H1 (cell line): ENCODE measurements around the gene COL4A1. TPM values are rescaled to one million over a fixed set of nuclear protein-coding genes. Genes with fewer than 3 reads are reported as not detected.

ENCODE experiments used
- CTCF ChIA-PET: fragments of 300-600 bp; sonication (Branson Sonifier 250); formaldehyde crosslinking; loops from one replicate; lab custom pipeline; 2021; ENCODE audit not compliant: partially characterized antibody; lab: Charles Lee
- POLR2A ChIA-PET: fragments of 300-600 bp; sonication (Branson Sonifier 250); formaldehyde crosslinking; loops from one replicate; lab custom pipeline; 2021; ENCODE audit warnings: inconsistent platforms; ENCODE audit not compliant: partially characterized antibody; lab: Charles Lee
- DNase-seq, 2 experiments: peaks; one replicate each; pipeline versions ENCODE4 v3.0.0 to v3.0.0-alpha.2; 2010 to 2022; ENCODE audit warnings: low spot score in 2 of 2, low read depth in 1 of 2, mixed read lengths in 1 of 2
- FAIRE-seq: peaks from 2 replicates; lab custom pipeline; 2011; peaks lifted over from hg19 to GRCh38; lab: Jason Lieb, UNC
- H2AFZ ChIP-seq: 2 replicates; pipeline ENCODE4 v1.8.1; 2012; ENCODE audit warnings: low read length, inconsistent platforms
- H2AK5ac ChIP-seq: 2 replicates; pipeline ENCODE4 v1.6.1; 2013; ENCODE audit warnings: low read depth, low read length
- H2BK120ac ChIP-seq: replicated peaks from 2 replicates; pipeline ENCODE3; 2013; ENCODE audit warnings: low read depth, low read length, inconsistent platforms
- H2BK12ac ChIP-seq: 2 replicates; pipeline ENCODE4 v1.6.1; 2013; ENCODE audit warnings: low read depth, low read length
- H2BK15ac ChIP-seq: 2 replicates; pipeline ENCODE4 v1.6.1; 2013; ENCODE audit warnings: low read length
- H2BK20ac ChIP-seq: 2 replicates; pipeline ENCODE4 v1.6.1; 2013; ENCODE audit warnings: low read length
- H2BK5ac ChIP-seq: 2 replicates; pipeline ENCODE4 v1.6.1; 2013; ENCODE audit warnings: low read depth, low read length
- H3K14ac ChIP-seq: 2 replicates; pipeline ENCODE4 v1.6.1; 2013; ENCODE audit warnings: inconsistent platforms; ENCODE audit not compliant: insufficient read length
- H3K18ac ChIP-seq: 2 replicates; pipeline ENCODE4 v1.6.1; 2013; ENCODE audit warnings: low read length; ENCODE audit errors: extremely low read depth
- H3K23ac ChIP-seq: 2 replicates; pipeline ENCODE4 v1.6.1; 2013; ENCODE audit warnings: inconsistent platforms; ENCODE audit not compliant: insufficient read length
- H3K23me2 ChIP-seq: 2 replicates; pipeline ENCODE4 v1.6.1; 2013; ENCODE audit warnings: low read depth, low read length
- H3K27ac ChIP-seq: 2 replicates; pipeline ENCODE4 v1.6.1; 2011; ENCODE audit warnings: low read depth, low read length, inconsistent platforms
- H3K27me3 ChIP-seq, 4 experiments: replicated peaks in 1 of 4; 1 replicate in 1 of 4; 2 replicates in 3 of 4; pipeline versions ENCODE4 v1.6.1 to v1.8.1; 2011 to 2013; ENCODE audit warnings: low read length in 3 of 4, mild to moderate bottlenecking in 3 of 4, inconsistent platforms in 2 of 4, mixed read lengths in 2 of 4, moderate library complexity in 1 of 4; ENCODE audit not compliant: control insufficient read depth in 3 of 4, insufficient read depth in 3 of 4; ENCODE audit errors: extremely low read depth in 1 of 4
- H3K36me3 ChIP-seq, 4 experiments: 2 replicates each; pipeline versions ENCODE4 v1.6.1 to v1.8.1; 2011 to 2013; ENCODE audit warnings: mild to moderate bottlenecking in 4 of 4, low read length in 3 of 4, moderate library complexity in 2 of 4, control low read depth in 1 of 4, inconsistent platforms in 1 of 4; ENCODE audit not compliant: insufficient read depth in 4 of 4, control insufficient read depth in 2 of 4
- H3K4ac ChIP-seq: replicated peaks from 2 replicates; pipeline ENCODE3; 2013; ENCODE audit warnings: low read length, low read depth, mixed read lengths, inconsistent platforms; ENCODE audit not compliant: insufficient read length
- H3K4me1 ChIP-seq, 4 experiments: replicated peaks in 1 of 4; 1 replicate in 1 of 4; 2 replicates in 3 of 4; pipeline versions ENCODE4 v1.6.1 to v1.8.1; 2011 to 2013; ENCODE audit warnings: low read length in 3 of 4, inconsistent platforms in 2 of 4, mixed read lengths in 1 of 4; ENCODE audit not compliant: insufficient read depth in 4 of 4, control insufficient read depth in 3 of 4
- H3K4me2 ChIP-seq, 2 experiments: 2 replicates each; pipeline versions ENCODE4 v1.6.1 to v1.8.1; 2011 to 2013; ENCODE audit warnings: low read depth in 2 of 2, low read length in 2 of 2, control low read depth in 1 of 2, inconsistent platforms in 1 of 2, mild to moderate bottlenecking in 1 of 2; ENCODE audit not compliant: insufficient read depth in 1 of 2
- H3K4me3 ChIP-seq, 4 experiments: fragments of 200-600, 300-600 bp in 1 of 4; sonication (generic), shearing (Covaris generic), sonication (Bioruptor Twin) in 1 of 4; 2 replicates each; pipeline versions ENCODE4 v1.5.1 to v1.8.1; 2011 to 2016; ENCODE audit warnings: low read length in 4 of 4, low read depth in 3 of 4, control low read depth in 2 of 4, inconsistent platforms in 2 of 4, mild to moderate bottlenecking in 2 of 4, mixed read lengths in 1 of 4, moderate library complexity in 1 of 4; ENCODE audit not compliant: insufficient read depth in 2 of 4; ENCODE audit errors: extremely low read depth in 1 of 4
- H3K56ac ChIP-seq: replicated peaks from 2 replicates; pipeline ENCODE3; 2013; ENCODE audit warnings: low read depth, mild to moderate bottlenecking, mixed read lengths, low read length, inconsistent platforms; ENCODE audit not compliant: insufficient read length
- H3K79me1 ChIP-seq: 2 replicates; pipeline ENCODE4 v1.6.1; 2013; ENCODE audit warnings: low read depth, low read length, control low read depth
- H3K79me2 ChIP-seq, 2 experiments: 2 replicates each; pipeline versions ENCODE4 v1.6.1 to v1.8.1; 2012 to 2013; ENCODE audit warnings: low read length in 2 of 2, mild to moderate bottlenecking in 2 of 2, inconsistent platforms in 1 of 2; ENCODE audit not compliant: insufficient read depth in 2 of 2, control insufficient read depth in 1 of 2
- H3K9ac ChIP-seq, 4 experiments: replicated peaks in 1 of 4; 1 replicate in 1 of 4; 2 replicates in 3 of 4; pipeline versions ENCODE4 v1.6.1 to v1.8.1; 2011 to 2013; ENCODE audit warnings: low read depth in 3 of 4, low read length in 3 of 4, control low read depth in 2 of 4, mild to moderate bottlenecking in 2 of 4, moderate library complexity in 2 of 4, inconsistent platforms in 1 of 4; ENCODE audit errors: extremely low read depth in 1 of 4
- H3K9me3 ChIP-seq, 2 experiments: 2 replicates each; pipeline versions ENCODE4 v1.6.1 to v1.8.1; 2012 to 2013; ENCODE audit warnings: mild to moderate bottlenecking in 2 of 2, moderate library complexity in 2 of 2, control low read depth in 1 of 2, inconsistent platforms in 1 of 2, low read depth in 1 of 2, low read length in 1 of 2, mixed read lengths in 1 of 2; ENCODE audit not compliant: insufficient read depth in 2 of 2
- H4K20me1 ChIP-seq, 2 experiments: replicated peaks in 1 of 2; 2 replicates each; pipeline versions ENCODE3 to v1.8.1; 2011 to 2013; ENCODE audit warnings: inconsistent platforms in 2 of 2, low read length in 2 of 2, mild to moderate bottlenecking in 1 of 2; ENCODE audit not compliant: insufficient read depth in 2 of 2, control insufficient read depth in 1 of 2
- H4K5ac ChIP-seq: 2 replicates; pipeline ENCODE4 v1.6.1; 2013; ENCODE audit warnings: low read length, low read depth, mixed read lengths, inconsistent platforms; ENCODE audit not compliant: insufficient read length
- H4K8ac ChIP-seq: 2 replicates; pipeline ENCODE4 v1.8.0; 2013; ENCODE audit warnings: mild to moderate bottlenecking, moderate library complexity, low read length, inconsistent platforms; ENCODE audit not compliant: insufficient read depth; ENCODE audit errors: extremely low read depth
- H4K91ac ChIP-seq: replicated peaks from 2 replicates; pipeline ENCODE3; 2013; ENCODE audit warnings: low read length, mixed read lengths, inconsistent platforms; ENCODE audit not compliant: insufficient read length
- RBBP5 ChIP-seq: IDR thresholded peaks from 2 replicates; pipeline ENCODE4 v1.7.1; 2012; ENCODE audit warnings: low read depth, mild to moderate bottlenecking, inconsistent platforms, low read length, moderate library complexity, borderline replicate concordance
- SIX5 ChIP-seq: IDR thresholded peaks from 2 replicates; pipeline ENCODE4 v1.6.1; 2011; ENCODE audit warnings: mild to moderate bottlenecking, low read depth, low read length
- WGBS, 2 experiments: shearing (Covaris generic) in 1 of 2; methylation state at CpG; one replicate each; pipeline versions ENCODE4 v1.1.6 to v1.1.7; 2013 to 2015; ENCODE audit warnings: low lambda C conversion rate in 2 of 2, mixed read lengths in 2 of 2, inconsistent platforms in 1 of 2, low coverage in 1 of 2, missing lambda C conversion rate in 1 of 2; ENCODE audit not compliant: insufficient replicate concordance in 2 of 2, insufficient coverage in 1 of 2, insufficient read length in 1 of 2; ENCODE audit errors: extremely low coverage in 1 of 2, missing lambda C conversion rate in 1 of 2; 5-methylcytosine and 5-hydroxymethylcytosine counted together
- polyA plus RNA-seq, 7 experiments: library from polyadenylated mRNA; depleted of rRNA in 3 of 7; stranded (reverse) in 5 of 7; unstranded in 2 of 7; fragments of >200 nt in 5 of 7; fragments of 200-250 nt in 2 of 7; gene quantifications; 1 replicate in 5 of 7; 2 replicates in 1 of 7; 4 replicates in 1 of 7; pipeline versions ENCODE4 v1.2.1 to v1.2.3, GENCODE V29; 2011 to 2013; ENCODE audit warnings: missing spikeins in 2 of 7, mixed read lengths in 2 of 7
- total RNA-seq: library from RNA; stranded (reverse); fragmentation: NEBNext Ultra II Directional; extraction: Animal tissue kit (Norgen Biotek cat#: 25700); gene quantifications from 2 replicates; pipeline ENCODE4 v1.2.1, GENCODE V29; 2021

COL4A1 gene
- total and polyA plus RNA-seq, 2 of the 8 experiments (the other 6 are each of a cell fraction or from before 2014, with no cell fraction given), result 30.7 to 82.0 TPM

GRCh38 chr13:110149036-110149435, 157.9 kb downstream of the COL4A1 start:
- Histone ChIP-seq H2BK5ac (no peak overlapping the region), H2BK20ac (no peak overlapping the region), H3K79me1 (no peaks in the 10 kb centered on the region), H4K5ac (no peak overlapping the region), H4K20me1 (peaks cover 0 to 3% of the 10 kb centered on the region in 2 experiments), H3K36me3 (peaks cover 0 to 3% (median 0%) of the 10 kb centered on the region in 4 experiments; a peak in 1 of 8 replicates), H3K4me3 (no peak overlapping the region), H2AK5ac (no peak overlapping the region), H3K14ac (no peak overlapping the region), H3K27me3 (no peaks in the 10 kb centered on the region), H3K4ac (no peak overlapping the region), H3K27ac (no peak overlapping the region), H3K23me2 (no peaks in the 10 kb centered on the region), H3K4me2 (no peak overlapping the region), H2AFZ (no peak overlapping the region), H3K4me1 (no peaks in the 10 kb centered on the region), H2BK120ac (no peak overlapping the region), H3K56ac (no peak overlapping the region), H3K79me2 (no peaks in the 10 kb centered on the region), H2BK12ac (no peak overlapping the region), H3K23ac (no peak overlapping the region), H3K9ac (no peak overlapping the region), H3K18ac (no peak overlapping the region), H3K9me3 (no peaks in the 10 kb centered on the region), H4K8ac (no peak overlapping the region), H4K91ac (no peak overlapping the region), H2BK15ac (no peak overlapping the region)
- TF ChIP-seq SIX5, result no peak
- TF ChIP-seq RBBP5, result no peak
- ChIA-PET CTCF (interaction anchor here (0.6 kb wide), 1 partner anchor 75 kb away, joined by 4 read pairs; no protein-coding TSS in a partner anchor), POLR2A (no interaction called here)
- FAIRE-seq (no peak), DNase-seq (no peak)
- WGBS, 2 experiments, result 90% methylated on average over 7 of the region's 7 CpGs; no CpG with 5 or more reads in 1 of the 2 experiments
